H9 (cell line): Measurements from ENCODE around the gene SERPINB13. TPM values are rescaled to one million over a fixed set of nuclear protein-coding genes. Genes with fewer than 3 reads are reported as not detected.

Experiments used
- DNase-seq: peaks from one replicate; pipeline ENCODE4 v3.0.0-alpha.2; 2017
- H2AFZ ChIP-seq: one replicate; pipeline ENCODE4 v1.6.1; 2013; ENCODE audit warnings: mild to moderate bottlenecking, low read length, control low read depth, moderate library complexity
- H2AK5ac ChIP-seq: 2 replicates; pipeline ENCODE4 v1.6.1; 2013; ENCODE audit warnings: low read length, control low read depth, mixed read lengths; ENCODE audit not compliant: insufficient read length
- H2BK120ac ChIP-seq: one replicate; pipeline ENCODE4 v1.6.1; 2013; ENCODE audit warnings: low read depth, mild to moderate bottlenecking, low read length, control low read depth, inconsistent platforms; ENCODE audit not compliant: poor library complexity, severe bottlenecking
- H2BK12ac ChIP-seq: 2 replicates; pipeline ENCODE4 v1.6.1; 2013; ENCODE audit warnings: low read length, control low read depth, mixed read lengths, low read depth; ENCODE audit not compliant: insufficient read length
- H2BK15ac ChIP-seq: 2 replicates; pipeline ENCODE4 v1.6.1; 2013; ENCODE audit warnings: low read depth, low read length, control low read depth
- H2BK20ac ChIP-seq: one replicate; pipeline ENCODE4 v1.6.1; 2013; ENCODE audit warnings: low read depth, mild to moderate bottlenecking, low read length, control low read depth, inconsistent platforms; ENCODE audit not compliant: poor library complexity, severe bottlenecking
- H2BK5ac ChIP-seq: 2 replicates; pipeline ENCODE4 v1.6.1; 2013; ENCODE audit warnings: low read length, control low read depth, mixed read lengths; ENCODE audit not compliant: insufficient read length
- H3K14ac ChIP-seq: 2 replicates; pipeline ENCODE4 v1.6.1; 2013; ENCODE audit warnings: low read length, control low read depth; ENCODE audit not compliant: insufficient read depth
- H3K18ac ChIP-seq: 2 replicates; pipeline ENCODE4 v1.6.1; 2013; ENCODE audit warnings: low read depth, mild to moderate bottlenecking, mixed read lengths, low read length, control low read depth; ENCODE audit not compliant: insufficient read length
- H3K23ac ChIP-seq: 2 replicates; pipeline ENCODE4 v1.6.1; 2013; ENCODE audit warnings: low read length, control low read depth, mixed read lengths, low read depth; ENCODE audit not compliant: insufficient read length
- H3K23me2 ChIP-seq: 2 replicates; pipeline ENCODE4 v1.6.1; 2013; ENCODE audit warnings: low read depth, mild to moderate bottlenecking, mixed read lengths, low read length, control low read depth; ENCODE audit not compliant: insufficient read length, poor library complexity, severe bottlenecking
- H3K27ac ChIP-seq: 2 replicates; pipeline ENCODE4 v1.5.1; 2013; ENCODE audit warnings: low read length, control low read depth, mixed read lengths, low read depth; ENCODE audit not compliant: insufficient read length
- H3K27me3 ChIP-seq: 2 replicates; pipeline ENCODE4 v1.6.1; 2013; ENCODE audit warnings: low read length, control low read depth, inconsistent platforms; ENCODE audit not compliant: insufficient read depth
- H3K4ac ChIP-seq: 2 replicates; pipeline ENCODE4 v1.6.1; 2013; ENCODE audit warnings: low read depth, mild to moderate bottlenecking, control low read depth, inconsistent platforms, low read length, moderate library complexity
- H3K4me1 ChIP-seq: 2 replicates; pipeline ENCODE4 v1.6.1; 2013; ENCODE audit warnings: low read length, control low read depth, inconsistent platforms; ENCODE audit not compliant: insufficient read depth
- H3K4me2 ChIP-seq: 2 replicates; pipeline ENCODE4 v1.6.1; 2013; ENCODE audit warnings: low read length, control low read depth, mixed read lengths; ENCODE audit not compliant: insufficient read length, insufficient read depth
- H3K56ac ChIP-seq: 2 replicates; pipeline ENCODE4 v1.6.1; 2013; ENCODE audit warnings: low read depth, mild to moderate bottlenecking, mixed read lengths, low read length, control low read depth; ENCODE audit not compliant: insufficient read length
- H3K79me1 ChIP-seq: 2 replicates; pipeline ENCODE4 v1.6.1; 2013; ENCODE audit warnings: low read depth, mild to moderate bottlenecking, moderate library complexity, low read length, control low read depth, inconsistent platforms; ENCODE audit not compliant: insufficient read depth, poor library complexity, severe bottlenecking
- H3K79me2 ChIP-seq: 2 replicates; pipeline ENCODE4 v1.6.1; 2013; ENCODE audit warnings: low read length, control low read depth, inconsistent platforms; ENCODE audit not compliant: insufficient read depth
- H3K9ac ChIP-seq: 2 replicates; pipeline ENCODE4 v1.6.1; 2013; ENCODE audit warnings: low read length, control low read depth, mixed read lengths; ENCODE audit not compliant: insufficient read length; ENCODE audit errors: extremely low read depth
- H3K9me3 ChIP-seq: one replicate; pipeline ENCODE4 v1.6.1; 2013; ENCODE audit warnings: low read depth, low read length, inconsistent platforms; ENCODE audit not compliant: control insufficient read depth
- H3T11ph ChIP-seq: one replicate; pipeline ENCODE4 v1.6.1; 2013; ENCODE audit warnings: mild to moderate bottlenecking, low read length, control low read depth, inconsistent platforms
- H4K20me1 ChIP-seq: one replicate; pipeline ENCODE4 v1.6.1; 2013; ENCODE audit not compliant: control insufficient read depth, insufficient read length, insufficient read depth
- H4K5ac ChIP-seq: 2 replicates; pipeline ENCODE4 v1.6.1; 2013; ENCODE audit warnings: low read depth, mild to moderate bottlenecking, mixed read lengths, low read length, control low read depth; ENCODE audit not compliant: insufficient read length
- H4K8ac ChIP-seq: replicated peaks from 2 replicates; pipeline ENCODE4 v1.6.1; 2013; ENCODE audit warnings: low read length, control low read depth, mixed read lengths, low read depth; ENCODE audit not compliant: insufficient read length
- H4K91ac ChIP-seq: 2 replicates; pipeline ENCODE4 v1.6.1; 2013; ENCODE audit warnings: low read depth, mild to moderate bottlenecking, moderate library complexity, mixed read lengths, low read length, control low read depth; ENCODE audit not compliant: insufficient read length
- H3K27ac Mint-ChIP-seq, 3 experiments: 2 replicates in 2 of 3; 3 replicates in 1 of 3; pipeline ENCODE4 v1.8.0; 2020 to 2021; ENCODE audit warnings: mixed read lengths in 3 of 3, mild to moderate bottlenecking in 1 of 3, moderate library complexity in 1 of 3
- H3K27me3 Mint-ChIP-seq: 2 replicates; pipeline ENCODE4 v1.8.0; 2021; ENCODE audit warnings: low read depth, mild to moderate bottlenecking, moderate library complexity, mixed read lengths
- H3K36me3 Mint-ChIP-seq, 3 experiments: 2 replicates in 2 of 3; 3 replicates in 1 of 3; pipeline ENCODE4 v1.8.0; 2020 to 2021; ENCODE audit warnings: low read depth in 3 of 3, mixed read lengths in 3 of 3; ENCODE audit not compliant: insufficient read depth in 1 of 3
- H3K4me1 Mint-ChIP-seq, 2 experiments: 2 replicates each; pipeline ENCODE4 v1.8.0; 2020; ENCODE audit warnings: mixed read lengths in 2 of 2
- H3K4me3 Mint-ChIP-seq, 2 experiments: 2 replicates in 1 of 2; 3 replicates in 1 of 2; pipeline ENCODE4 v1.8.0; 2020 to 2021; ENCODE audit warnings: mild to moderate bottlenecking in 2 of 2, mixed read lengths in 2 of 2, moderate library complexity in 1 of 2
- H3K9me3 Mint-ChIP-seq, 2 experiments: 2 replicates in 1 of 2; 3 replicates in 1 of 2; pipeline ENCODE4 v1.8.0; 2020; ENCODE audit warnings: mild to moderate bottlenecking in 2 of 2, mixed read lengths in 2 of 2, moderate library complexity in 1 of 2
- CTCF ChIP-seq: fragments of 200-600 bp; sonication (generic); conservative IDR thresholded peaks from 3 replicates; pipeline ENCODE4 v1.8.0; 2021; ENCODE audit warnings: antibody characterized with exemption, mild to moderate bottlenecking
- WGBS: extraction: QIAGEN DNeasy Blood & Tissue Kit; methylation state at CpG from one replicate; pipeline ENCODE4 v1.1.7; 2013; ENCODE audit warnings: missing lambda C conversion rate, low lambda C conversion rate, mixed read lengths; ENCODE audit not compliant: insufficient read length; ENCODE audit errors: extremely low coverage; 5-methylcytosine and 5-hydroxymethylcytosine counted together
- total RNA-seq: library from RNA; stranded (reverse); gene quantifications from 2 replicates; pipeline ENCODE4 v1.2.1, GENCODE V29; 2021

SERPINB13 gene
- total RNA-seq, 1 experiment from 2014 or later = not detected

DNA sequence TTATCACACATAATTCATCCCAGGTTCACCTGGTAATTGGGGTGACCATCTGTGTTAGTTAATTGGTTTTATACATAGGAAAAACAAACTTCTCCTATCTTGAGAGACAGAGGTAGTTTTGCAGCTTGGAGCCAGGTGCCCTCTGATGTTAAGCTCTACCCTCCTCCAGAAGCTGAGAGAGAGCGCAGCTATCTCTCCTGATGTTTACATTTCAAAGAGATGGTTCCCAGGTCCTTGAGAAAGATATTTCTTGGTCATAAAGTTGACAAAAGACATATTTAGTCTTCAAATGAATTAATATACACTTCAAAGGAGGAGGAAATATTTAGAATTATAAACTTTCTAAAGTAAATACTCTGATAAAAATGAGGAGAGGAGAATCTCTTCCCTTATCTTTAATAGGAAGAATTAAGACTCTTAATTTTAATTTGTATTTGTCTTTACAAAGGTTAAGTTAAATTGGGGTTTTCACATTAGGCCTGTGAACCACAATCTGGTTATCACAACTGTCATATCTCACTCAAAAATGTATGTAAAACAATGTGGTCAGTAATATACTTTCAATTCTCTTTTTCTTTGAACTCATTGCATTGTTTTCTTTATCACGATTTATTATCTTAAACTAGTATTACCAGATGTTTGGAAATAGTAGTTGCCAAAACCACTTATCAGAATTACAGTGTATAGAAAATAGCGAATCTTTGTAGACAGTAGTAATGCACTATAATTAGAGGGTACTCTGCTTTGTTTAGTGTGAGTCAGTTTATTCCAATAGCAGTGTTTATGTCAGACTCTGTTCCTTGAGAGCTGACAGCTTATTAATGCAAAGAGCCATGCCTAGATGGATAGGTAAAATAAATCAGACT lies 30.1 kb downstream of the SERPINB13 start:
- Histone ChIP-seq H2AFZ (no peak overlapping the region), H3K56ac (no peak overlapping the region), H3K23ac (no peak overlapping the region), H2BK15ac (no peak overlapping the region), H3K27me3 (no peaks in the 10 kb centered on the region), H4K5ac (no peak overlapping the region), H3K9me3 (no peaks in the 10 kb centered on the region), H3K23me2 (no peaks in the 10 kb centered on the region), H3K4ac (no peak overlapping the region), H2BK12ac (no peak overlapping the region), H4K91ac (no peak overlapping the region), H3K14ac (no peak overlapping the region), H3K4me2 (no peak overlapping the region), H3K79me1 (no peaks in the 10 kb centered on the region), H3K4me1 (no peaks in the 10 kb centered on the region), H2AK5ac (no peak overlapping the region), H2BK120ac (no peak overlapping the region), H2BK5ac (no peak overlapping the region), H3K9ac (no peak overlapping the region), H3K27ac (no peak overlapping the region), H4K8ac (no peak overlapping the region), H3K18ac (no peak overlapping the region), H3T11ph (no peak overlapping the region), H4K20me1 (no peaks in the 10 kb centered on the region), H3K79me2 (no peaks in the 10 kb centered on the region), H2BK20ac (no peak overlapping the region)
- DNase-seq = no peak
- no peaks in the 10 kb centered on the region; a peak in 1 of 5 replicates for H3K9me3 Mint-ChIP-seq
- no peak overlapping the region; a peak in 1 of 7 replicates for H3K27ac Mint-ChIP-seq
- peaks cover 0 to 7% (median 0%) of the 10 kb centered on the region in 3 experiments; a peak in 1 of 7 replicates for H3K36me3 Mint-ChIP-seq
- TF ChIP-seq CTCF = no peak
- H3K4me1 Mint-ChIP-seq = peaks cover 8 to 12% of the 10 kb centered on the region in 2 experiments
- no peaks in the 10 kb centered on the region for H3K27me3 Mint-ChIP-seq
- no CpG with 5 or more reads among the region's 3 CpGs for WGBS
- no peak overlapping the region for H3K4me3 Mint-ChIP-seq
